ENCODE results near the gene ADD3. TPM values are rescaled to one million over a fixed set of nuclear protein-coding genes. Genes with fewer than 3 reads are reported as not detected.

ADD3 gene
- total and polyA plus RNA-seq, 2 of the 13 experiments (the other 11 are each of a cell fraction or from before 2014, with no cell fraction given): 44.7 to 57.5 TPM

GRCh38 chr10:109992485-109992884 is 15.3 kb upstream of the ADD3 start:
- DNase-seq (ENCODE audit: low spot score) (no peak), FAIRE-seq (no peak), ATAC-seq (no peak)
- intact Hi-C loops (cut with micrococcal nuclease; ENCODE audit: unreplicated experiment): no loop called here
- CTCF ChIA-PET (ENCODE audit: low intra/inter-chr PET ratio, low total read pairs): no interaction called here
- H3K9me3 ChIP-seq (ENCODE audit: low read length): no peaks in the 10 kb centered on the region
- no peak for TF ChIP-seq KLF6 (CRISPR knock-in tag; IDR thresholded peaks at IDR 0.05)
- no peak for TF ChIP-seq TMF1 (CRISPR knock-in tag; IDR thresholded peaks at IDR 0.05; ENCODE audit: low read depth)
- TF ChIP-seq FOSL1 (CRISPR knock-in tag; IDR thresholded peaks at IDR 0.05; ENCODE audit: borderline replicate concordance): no peak
- no peak for TF ChIP-seq KDM2A (CRISPR knock-in tag; IDR thresholded peaks at IDR 0.05; ENCODE audit: borderline replicate concordance, low read depth)
- no peak for TF ChIP-seq TP53 (CRISPR knock-in tag; conservative IDR thresholded peaks at IDR 0.05)
- TF ChIP-seq, protein P1, sequence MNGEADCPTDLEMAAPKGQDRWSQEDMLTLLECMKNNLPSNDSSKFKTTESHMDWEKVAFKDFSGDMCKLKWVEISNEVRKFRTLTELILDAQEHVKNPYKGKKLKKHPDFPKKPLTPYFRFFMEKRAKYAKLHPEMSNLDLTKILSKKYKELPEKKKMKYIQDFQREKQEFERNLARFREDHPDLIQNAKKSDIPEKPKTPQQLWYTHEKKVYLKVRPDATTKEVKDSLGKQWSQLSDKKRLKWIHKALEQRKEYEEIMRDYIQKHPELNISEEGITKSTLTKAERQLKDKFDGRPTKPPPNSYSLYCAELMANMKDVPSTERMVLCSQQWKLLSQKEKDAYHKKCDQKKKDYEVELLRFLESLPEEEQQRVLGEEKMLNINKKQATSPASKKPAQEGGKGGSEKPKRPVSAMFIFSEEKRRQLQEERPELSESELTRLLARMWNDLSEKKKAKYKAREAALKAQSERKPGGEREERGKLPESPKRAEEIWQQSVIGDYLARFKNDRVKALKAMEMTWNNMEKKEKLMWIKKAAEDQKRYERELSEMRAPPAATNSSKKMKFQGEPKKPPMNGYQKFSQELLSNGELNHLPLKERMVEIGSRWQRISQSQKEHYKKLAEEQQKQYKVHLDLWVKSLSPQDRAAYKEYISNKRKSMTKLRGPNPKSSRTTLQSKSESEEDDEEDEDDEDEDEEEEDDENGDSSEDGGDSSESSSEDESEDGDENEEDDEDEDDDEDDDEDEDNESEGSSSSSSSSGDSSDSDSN (CRISPR knock-in tag; IDR thresholded peaks at IDR 0.05): no peak
- H3K4me1 ChIP-seq (ENCODE audit: insufficient read depth, low read length): peaks cover 48% of the 10 kb centered on the region
- H3K4me3 ChIP-seq (replicated peaks in 1 of 3; ENCODE audit: insufficient read depth in 1 of 3, low read depth in 2 of 3, low read length in 3 of 3): no peak overlapping the region
- POLR2A ChIA-PET: no interaction called here
- no peaks in the 10 kb centered on the region for H4K20me1 ChIP-seq (ENCODE audit: insufficient read depth, low read length)
- WGBS (ENCODE audit: low lambda C conversion rate): 81% methylated on average over 3 of the region's 3 CpGs
- H3K9ac ChIP-seq (ENCODE audit: insufficient read depth, low read depth, low read length): no peak overlapping the region
- H2AFZ ChIP-seq (ENCODE audit: low read length): no peak overlapping the region
- in situ Hi-C loops (cut with HindIII; ENCODE audit: extremely low pct_ligation_motif_present, low pct_unique_long_range_greater_than_20kb): no loop called here
- no peaks in the 10 kb centered on the region for H3K36me3 ChIP-seq (replicated peaks in 1 of 2; ENCODE audit: control insufficient read depth in 1 of 2, insufficient read depth in 2 of 2, low read length in 2 of 2)
- H3K27ac ChIP-seq (ENCODE audit: extremely low read length, insufficient read depth, low read length): no peak overlapping the region
- H3K27me3 ChIP-seq (ENCODE audit: control insufficient read depth in 1 of 2, insufficient read depth in 2 of 2, low read length in 2 of 2): no peaks in the 10 kb centered on the region
- H3K4me2 ChIP-seq (ENCODE audit: low read depth, low read length): no peak overlapping the region
- no TSS peak for BruUV-seq (replicated peaks)
- no peaks in the 10 kb centered on the region for H3K79me2 ChIP-seq (ENCODE audit: insufficient read depth, low read length)

Data from HepG2 (cell line).